ENCODE data around the gene IRF2.

Gene IRF2

DNA sequence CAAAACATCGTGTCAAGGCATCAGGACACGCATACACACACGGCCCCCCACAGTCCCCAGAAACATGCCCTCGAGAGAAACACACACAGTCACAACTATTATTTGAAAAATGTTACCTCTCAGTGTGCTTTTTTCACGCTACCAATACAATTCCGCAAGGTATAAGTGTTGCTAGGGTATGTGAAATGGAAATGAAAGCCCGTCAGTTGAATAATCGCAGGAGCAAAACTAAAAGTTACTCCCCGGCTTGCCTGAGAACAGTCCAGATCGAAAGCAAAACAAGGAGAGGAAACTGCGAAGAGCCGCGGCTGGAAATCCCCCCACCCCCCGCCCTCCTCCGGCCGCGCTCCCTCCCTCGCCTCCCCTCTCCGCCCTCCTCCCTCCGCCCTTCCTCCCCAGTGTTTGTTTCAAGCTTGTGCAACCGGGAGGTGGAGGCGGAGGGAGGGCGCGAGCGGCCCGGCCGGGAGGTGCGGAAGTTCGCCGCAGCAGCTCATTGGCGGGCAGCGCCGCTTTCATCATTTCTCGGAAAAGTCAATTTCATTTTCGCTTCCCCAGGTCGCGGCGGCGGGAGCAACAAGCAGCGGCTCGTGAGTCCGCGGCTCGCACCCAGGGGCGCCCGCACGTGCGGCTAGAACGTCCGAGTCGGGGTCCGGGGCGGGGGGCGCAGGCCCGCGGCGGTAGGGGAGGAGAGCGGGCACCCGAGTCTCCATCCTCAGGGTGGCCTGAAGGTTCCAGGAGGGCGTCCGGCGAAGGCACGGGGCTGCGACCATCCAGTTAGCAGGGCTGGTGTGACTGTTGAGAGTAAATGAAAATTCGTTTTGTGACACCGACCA is at the start of gene IRF2:
Gene IRF2, minus strand, starts transcription at position 288 of the 833 bp plus-strand sequence. CDS start 45,486 bp downstream, outside the sequence.
- peak; percentile 88 for DNase-seq (ENCODE audit: low read depth, low spot score)

DNA sequence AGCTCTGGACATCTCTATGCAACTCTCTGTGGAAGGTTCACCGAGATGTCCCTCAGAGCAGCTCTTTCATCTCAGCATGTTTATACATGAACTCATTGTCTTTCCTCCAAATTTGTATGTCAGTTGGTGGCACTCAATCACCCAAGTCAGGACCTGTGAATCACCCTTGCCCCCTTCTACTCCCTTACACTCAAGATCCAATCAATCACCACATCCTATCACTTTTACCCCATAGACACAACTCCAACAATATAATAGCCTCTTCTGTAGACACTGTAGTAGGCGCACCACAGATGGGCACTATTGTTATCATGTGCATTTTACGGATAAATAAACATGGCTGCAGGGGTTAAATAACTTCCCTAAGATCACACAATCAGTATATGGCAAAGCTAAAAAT is 41.3 kb upstream of the IRF2 start:
- DNase-seq (ENCODE audit: low read depth, low spot score): no peak

DNA sequence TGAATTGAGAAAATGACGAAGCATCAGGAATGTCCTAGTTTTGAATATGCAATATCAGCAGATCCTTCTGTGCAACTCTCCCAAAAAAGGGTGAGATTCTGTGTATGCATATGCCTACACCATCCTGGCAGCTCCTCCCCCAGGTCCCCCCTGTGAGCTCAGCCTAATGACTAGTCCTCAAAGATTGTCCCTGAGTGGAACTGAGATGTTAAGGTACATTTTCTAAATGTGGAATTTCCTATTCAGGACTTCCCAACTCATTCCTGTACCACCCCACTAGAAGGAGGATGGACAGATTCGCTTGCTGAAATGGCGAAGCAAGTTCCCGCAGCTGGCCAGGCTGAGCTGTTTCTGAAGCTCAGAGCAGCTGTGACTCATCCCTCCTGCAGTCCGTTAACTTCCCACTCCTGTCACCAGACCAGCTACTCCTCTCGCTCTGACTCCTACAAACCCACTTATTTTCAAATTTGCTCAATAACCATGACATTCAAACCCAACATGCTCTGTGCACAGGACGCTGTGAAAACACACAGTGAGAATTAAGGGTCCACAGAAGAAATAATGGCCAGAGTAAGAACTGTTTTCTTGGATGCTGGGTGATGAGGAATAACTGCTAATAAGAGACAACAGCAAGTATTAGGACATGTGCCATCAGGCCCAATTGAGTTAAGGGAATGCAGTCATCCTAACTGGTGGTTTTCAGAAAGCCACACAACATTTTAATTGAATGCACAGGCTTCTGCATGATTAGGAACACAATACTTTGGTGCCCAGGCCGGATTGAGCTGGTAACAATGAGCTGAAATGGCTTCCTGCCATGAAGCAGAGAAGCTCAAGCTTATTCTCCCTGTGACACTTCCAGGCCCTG is 40.0 kb upstream of the IRF2 start:
- no peak for DNase-seq (ENCODE audit: low read depth, low spot score)

DNA sequence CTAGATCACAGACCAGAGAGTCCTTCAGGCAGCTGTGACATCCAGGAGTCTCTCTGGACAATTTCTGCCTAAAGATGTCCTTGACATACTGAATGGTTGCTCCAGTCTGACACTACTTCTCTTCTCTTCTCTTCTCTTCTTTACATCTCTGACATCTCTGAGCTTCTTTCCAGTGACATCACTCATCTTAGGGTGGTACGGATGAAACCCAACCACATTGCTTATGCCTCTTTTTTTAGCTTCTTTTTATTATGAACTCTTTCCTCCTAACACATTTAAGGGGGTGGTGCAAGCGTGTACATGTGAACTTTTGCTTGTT is 39.4 kb upstream of the IRF2 start:
- no peak for DNase-seq (ENCODE audit: low read depth, low spot score)

DNA sequence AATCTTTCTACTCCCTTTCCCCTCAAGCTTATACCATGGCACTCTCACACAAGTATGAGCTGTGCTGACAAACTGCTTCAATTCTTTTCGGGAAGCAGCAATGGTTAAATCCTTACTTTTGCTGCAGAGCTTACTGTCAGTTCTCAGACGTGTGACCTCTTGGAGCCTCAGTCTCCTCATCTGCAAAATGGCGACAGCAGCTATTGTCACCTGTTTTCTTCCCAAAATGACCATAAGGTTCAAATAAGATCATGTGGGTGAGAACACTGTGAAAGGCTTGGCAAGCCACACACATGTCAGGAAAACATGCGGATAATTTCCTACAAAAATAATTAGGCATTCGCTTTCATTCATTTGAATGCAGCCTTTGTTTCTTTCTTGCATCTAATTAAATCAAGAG is 36.8 kb upstream of the IRF2 start:
- DNase-seq (ENCODE audit: low read depth, low spot score): no peak

DNA sequence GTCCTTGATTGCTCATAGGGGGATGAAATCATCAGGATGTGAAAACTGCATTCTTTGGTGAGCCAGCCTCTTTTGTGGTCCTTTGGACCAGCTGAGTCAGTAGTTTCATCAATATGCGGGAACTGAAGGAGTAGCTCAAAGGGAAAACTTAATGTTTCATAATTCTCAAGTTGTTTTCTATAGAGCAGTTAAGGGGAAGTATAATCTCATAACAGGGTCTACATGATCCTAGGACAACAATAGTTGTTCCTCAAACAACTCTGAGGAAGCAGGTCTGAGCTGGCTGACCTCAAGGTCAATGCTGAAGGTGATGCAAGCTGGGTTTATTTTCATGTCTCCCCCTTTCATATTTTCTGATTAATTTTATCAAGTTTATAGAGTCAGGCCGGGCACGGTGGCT is 36.1 kb upstream of the IRF2 start:
- no peak for DNase-seq (ENCODE audit: low read depth, low spot score)

DNA sequence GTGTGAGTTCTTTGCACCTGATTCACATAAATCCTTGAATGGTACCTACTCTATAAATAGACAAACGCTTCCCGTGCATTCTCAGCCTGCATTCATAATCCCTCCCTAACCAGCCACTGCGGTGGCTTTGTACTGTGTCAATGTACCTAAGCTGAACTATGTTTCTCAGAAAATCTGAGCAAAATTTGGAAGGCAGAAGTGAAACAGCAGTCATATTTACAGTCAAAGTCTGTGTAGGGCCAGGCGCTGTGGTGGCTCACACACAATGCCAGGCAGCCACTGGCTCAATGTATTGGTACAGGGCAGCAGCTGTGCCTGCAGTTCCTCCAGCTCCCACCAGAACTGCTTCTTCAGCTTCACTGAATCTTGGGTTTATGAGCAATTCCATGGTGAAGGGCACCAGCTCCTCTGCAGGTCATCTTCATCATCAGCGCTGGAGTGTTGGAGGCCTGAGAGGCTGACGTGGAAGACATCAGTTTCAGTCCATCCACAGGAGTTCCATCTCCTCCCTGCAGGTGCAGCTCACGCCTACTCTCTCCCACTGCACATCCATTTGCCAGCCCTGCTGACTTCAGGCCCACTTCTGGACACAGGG is 32.3 kb upstream of the IRF2 start:
- DNase-seq (ENCODE audit: low read depth, low spot score): peak; percentile 15

DNA sequence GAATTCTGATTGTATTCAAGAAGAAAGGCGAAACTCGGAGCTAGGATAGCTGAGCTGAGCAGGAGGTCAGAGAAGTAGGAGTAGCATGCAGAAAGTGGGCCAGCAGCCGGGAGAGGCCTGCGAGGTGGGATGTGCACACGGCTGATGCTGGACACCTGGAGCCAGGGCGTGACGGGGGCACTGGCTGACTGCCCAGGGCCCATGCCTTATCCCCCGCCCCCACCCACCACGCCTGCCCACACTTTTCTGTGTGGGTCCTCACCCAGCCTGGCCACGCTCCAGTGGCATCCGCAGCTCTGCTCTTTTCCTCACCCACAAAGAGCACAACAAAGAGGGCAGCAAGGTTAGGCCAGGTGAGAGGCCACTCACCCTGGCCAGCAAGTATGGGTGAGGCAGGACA is 30.0 kb upstream of the IRF2 start:
- no peak for DNase-seq (ENCODE audit: low read depth, low spot score)

DNA sequence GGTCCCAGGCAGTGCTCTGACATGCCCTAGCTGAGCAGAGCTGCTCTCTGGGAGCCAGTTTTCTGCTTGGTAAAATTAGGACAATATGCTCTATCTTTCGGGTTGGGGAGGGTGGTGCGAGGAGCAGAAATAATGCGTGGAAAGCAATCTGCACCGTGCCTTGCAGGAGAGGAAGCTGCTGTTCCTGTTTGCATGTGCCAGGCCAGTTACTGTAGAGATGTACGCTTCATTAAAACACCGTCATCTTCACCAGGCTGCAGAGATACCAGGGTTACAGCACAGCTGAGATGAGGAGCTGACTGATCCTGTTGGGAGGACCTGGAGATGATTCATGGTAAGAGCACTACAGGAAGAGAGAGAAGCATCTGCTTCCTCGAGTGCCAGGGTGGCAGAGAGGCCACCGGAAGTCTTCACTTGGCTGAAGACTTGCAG is 29.5 kb upstream of the IRF2 start:
- DNase-seq (ENCODE audit: low read depth, low spot score): no peak

DNA sequence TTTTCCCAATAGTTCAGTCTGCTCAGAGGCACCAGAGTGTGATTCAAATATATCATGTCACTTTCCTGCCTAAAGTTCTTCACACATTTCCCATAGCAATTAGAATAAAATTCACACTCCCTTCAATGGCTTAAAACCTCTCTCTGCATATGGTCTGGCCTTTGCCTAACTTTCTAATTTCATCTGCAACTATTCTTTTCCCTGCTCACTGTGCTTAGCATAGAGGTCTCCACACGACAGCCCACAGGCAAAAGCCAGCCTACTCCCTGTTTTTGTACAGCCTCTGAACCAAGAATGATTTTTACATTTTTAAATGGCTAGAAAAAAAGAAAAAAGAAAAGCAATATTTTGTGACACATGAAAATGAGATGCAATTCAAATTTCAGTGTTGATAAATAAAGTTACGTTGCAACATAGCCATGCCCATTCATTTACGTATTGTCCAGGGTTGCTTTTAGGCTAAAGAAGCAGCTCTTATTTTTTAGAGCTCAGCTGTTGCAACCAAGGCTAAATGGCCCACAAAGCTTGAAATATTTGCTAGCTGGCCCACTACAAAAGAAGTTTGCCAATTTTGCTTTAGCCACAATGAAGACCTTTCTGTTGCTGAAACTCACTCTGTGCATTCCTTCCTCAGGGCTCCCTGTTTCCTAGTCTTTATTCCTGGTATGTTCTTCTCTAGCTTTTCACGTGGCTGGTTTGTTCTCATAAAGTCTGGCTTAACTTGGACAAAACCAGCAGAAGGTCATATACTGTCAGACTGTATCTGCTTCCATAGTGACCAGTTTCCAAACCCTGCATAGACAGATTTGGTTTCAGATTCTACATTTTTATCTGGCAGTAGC is 26.6 kb upstream of the IRF2 start:
- DNase-seq (ENCODE audit: low read depth, low spot score): no peak

DNA sequence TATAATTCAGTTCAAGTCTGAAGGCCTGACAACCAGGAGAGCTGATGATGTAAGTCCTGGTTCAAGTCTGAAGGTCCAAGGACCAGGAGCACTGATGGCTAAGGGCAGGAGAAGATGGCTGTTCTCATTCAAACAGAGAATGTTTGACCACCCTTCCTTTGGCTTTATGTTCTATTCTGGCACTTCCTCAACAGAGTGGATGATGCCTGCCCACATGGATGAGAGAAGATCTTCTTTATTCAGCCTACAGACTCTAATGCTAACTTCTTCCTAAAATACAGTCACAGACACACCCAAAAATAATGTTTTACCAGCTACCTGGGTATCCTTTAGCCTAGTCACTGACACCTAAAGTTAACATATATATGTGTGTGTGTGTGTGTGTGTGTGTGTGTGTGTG is 25.6 kb upstream of the IRF2 start:
- DNase-seq (ENCODE audit: low read depth, low spot score): no peak

DNA sequence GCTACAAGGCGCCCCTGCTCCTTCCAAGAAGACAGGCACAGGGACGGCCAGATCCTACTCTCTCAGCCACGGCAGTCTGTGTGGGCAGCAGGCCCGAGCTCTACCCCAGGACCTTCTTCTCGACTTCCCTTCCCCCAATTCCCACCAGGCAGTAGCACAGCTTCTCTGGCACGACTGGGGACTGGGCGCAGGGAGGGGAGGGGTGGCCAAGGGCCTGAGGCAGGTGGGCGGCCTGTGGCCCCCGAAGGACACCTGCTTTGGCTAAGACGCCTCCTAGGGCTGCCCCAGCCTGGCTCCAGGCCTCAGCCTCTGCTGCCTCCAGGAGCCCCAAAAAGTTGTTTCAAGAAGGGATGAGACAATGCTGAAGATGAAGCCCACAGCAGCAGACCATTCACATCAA is 24.2 kb upstream of the IRF2 start:
- DNase-seq (ENCODE audit: low read depth, low spot score): no peak

DNA sequence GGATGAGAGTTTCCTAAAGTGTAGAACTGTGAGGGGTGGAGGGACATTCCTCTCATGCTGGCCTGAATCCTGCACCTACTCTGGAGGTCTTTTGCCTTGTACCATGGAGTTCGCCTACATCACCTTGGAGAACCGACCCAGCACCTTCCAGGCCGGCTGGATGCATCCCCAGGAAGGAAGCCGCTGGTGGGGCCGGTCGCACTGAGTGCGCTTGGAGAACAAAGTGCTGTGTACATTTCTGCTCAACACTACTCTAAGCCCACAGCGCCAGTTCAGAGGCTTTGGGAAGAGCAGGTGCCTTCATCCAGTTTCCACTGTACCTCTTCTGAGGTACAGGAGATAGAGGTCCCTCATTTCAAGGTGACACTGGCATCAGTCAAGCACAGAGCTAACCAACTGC is 15.4 kb upstream of the IRF2 start:
- no peak for DNase-seq (ENCODE audit: low read depth, low spot score)

DNA sequence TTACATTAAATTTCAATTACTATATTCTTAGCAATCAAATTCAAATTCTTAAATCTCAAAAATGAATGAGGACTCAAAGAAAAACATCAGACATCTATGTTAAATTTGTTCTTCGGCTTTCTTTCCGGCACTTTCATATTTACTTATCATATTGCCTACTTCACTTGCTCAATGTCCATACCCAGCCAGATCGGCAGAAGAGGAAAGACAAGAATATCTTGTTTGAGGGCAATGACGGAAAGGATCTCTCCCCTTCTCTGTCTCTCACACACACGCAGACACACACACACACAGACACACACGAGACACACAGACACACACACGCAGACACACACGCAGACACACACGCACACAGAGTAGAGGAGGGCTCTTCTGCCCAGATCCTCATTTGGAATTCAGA is 13.2 kb upstream of the IRF2 start:
- DNase-seq (ENCODE audit: low read depth, low spot score): no peak

DNA sequence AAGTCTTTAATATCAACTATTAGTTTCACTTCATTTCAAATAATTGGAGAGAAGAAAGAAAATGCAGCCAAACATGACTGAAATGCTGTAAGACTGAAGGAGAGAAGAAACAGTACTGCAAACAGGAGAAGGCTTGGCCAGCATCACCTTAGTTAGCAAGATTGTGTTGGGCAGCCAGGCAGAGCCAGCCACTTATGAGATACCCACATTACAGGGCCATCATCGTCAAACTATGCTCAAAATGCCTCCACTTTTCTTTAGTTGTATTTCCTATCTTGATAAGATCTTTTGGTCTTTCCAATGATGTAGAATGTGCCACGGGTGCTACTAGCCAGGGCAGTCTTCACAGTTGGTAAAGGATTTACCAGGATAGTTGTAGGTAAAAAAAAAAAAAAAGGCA is 10.9 kb upstream of the IRF2 start:
- no peak for DNase-seq (ENCODE audit: low read depth, low spot score)

DNA sequence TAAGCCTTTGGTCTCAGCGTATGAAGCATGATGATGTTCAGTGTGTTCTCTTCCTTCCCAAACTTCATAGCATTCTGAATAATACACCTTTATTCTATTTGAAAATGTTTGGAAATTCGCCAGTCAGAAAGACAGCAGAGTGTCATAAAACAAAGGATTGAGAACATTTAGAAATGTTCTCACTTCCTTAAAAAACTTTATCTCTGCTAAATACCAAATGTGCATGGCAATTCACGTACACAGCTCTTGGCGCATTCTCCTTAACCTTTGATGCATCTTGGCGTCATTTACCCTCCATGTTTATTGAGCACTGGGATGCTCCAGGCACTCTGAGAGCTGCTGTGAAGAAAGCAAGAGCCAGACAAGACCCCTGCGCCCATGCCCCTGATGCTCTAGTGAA is 7.2 kb upstream of the IRF2 start:
- DNase-seq (ENCODE audit: low read depth, low spot score): no peak

DNA sequence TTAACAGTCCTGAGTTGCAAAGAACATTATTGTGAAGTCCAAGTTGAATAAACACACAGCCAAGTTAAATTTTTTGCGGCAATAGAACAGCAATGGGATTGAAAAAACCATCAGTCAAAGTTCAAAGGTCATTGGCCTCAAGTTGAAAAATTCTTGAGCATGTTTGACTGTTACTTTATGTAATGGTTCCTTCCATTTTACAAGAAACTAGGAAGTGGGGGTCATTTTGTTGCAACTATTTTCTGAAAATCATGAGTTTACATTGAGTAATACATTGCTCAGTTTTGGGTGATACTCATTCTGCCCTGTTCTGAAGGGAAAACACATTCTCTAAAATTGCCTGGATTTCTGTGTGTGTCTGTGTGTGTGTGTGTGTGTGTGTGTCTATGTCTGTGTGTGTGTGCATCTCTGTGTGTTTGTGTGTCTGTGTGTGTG is 5.2 kb upstream of the IRF2 start:
- no peak for DNase-seq (ENCODE audit: low read depth, low spot score)

DNA sequence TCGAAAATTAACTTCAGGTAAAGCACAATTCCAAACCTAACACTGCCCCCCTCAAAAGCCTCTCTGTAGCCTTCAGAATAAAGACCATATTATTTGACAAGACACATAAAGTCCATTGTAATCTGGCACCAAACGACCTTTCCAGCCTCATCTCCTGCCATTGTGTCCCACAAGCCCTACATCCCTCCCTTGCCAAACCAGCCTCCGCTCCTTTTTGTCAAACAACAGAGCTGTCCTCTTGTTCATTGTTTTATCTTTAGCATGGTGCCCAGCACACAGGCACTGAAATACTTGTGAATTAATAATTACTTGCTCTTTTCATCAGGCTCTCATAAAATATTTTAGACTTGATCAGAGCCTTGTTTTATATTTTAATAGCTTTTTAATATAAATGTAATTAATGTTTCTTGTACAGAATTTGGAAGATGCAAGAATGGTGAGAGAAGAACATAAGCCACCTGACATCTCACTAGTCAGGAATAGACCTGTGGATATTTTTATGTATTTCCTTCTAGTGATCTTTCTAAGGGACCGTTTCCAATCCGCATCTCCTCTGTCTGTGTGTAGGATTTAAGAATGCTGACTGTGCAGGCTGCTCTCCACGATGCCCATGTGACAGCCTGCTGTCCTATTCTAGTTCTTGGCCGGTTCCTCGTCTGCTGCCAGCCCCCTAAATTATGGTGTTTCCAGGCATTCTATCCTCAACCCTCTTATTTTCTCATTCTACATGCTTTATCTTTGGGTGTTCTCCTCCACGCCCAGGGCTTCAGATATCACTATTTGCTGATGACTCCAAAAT is 3.0 kb upstream of the IRF2 start:
- no peak for DNase-seq (ENCODE audit: low read depth, low spot score)

DNA sequence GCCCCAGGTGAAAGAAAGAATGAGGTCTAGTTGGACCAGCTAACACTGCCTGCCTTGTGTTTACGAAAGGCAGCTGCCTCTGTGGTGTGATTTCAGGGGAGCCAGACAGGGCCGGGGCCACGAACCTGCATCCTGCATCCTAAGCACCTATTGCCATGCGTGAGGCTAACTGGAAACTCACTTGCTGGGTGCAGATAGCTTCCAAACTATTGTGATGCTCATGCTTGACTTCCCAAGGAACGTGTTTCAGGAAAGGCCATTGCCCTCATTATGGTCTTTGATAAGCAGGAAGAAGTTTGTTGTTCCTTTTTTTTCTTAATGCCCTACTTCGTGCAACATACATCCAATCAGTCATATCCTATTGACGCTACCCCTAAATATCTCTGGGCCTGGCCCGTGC is 2.3 kb upstream of the IRF2 start:
- no peak for DNase-seq (ENCODE audit: low read depth, low spot score)

DNA sequence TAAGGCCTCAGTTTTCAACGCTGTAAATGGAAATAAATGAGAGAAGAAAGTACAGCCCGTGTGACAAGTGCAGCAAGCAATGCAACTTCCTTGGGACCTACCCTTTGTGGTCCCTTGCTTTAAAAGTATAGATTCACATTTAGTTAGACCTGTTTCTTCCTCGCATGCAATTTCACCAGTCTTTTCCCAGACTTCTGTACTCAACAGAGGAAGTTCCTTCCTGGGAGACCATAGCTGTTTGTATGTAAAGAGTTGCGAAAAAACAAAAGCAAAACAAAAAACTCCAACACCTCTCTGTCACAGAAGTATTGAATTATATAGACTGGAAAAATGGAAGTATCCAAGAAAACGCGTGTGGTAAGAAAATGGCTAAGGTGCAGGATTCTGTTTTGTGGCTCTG is 1.1 kb upstream of the IRF2 start:
- DNase-seq (ENCODE audit: low read depth, low spot score): no peak

DNA sequence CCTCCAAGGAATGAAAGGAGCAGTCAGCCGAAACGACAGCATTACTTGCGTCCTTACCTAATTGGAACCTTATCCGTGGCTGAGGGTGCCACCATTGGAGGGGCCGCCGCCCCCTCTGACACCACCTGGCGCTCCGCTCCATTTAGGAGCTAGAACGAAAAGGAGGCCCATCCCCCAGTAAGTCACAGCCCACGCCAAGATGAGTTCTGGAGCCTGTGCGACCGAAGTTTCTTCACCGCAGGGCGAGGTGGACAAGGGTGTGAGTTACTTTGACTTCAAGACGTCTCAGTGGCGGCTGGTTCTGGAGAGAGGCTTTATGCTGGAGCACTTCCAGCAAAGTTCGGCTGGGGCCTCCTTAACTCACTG is 729 bp upstream of the IRF2 start:
- DNase-seq (ENCODE audit: low read depth, low spot score): peak; percentile 60
